Stimulated activated memory B cell treated with anti-CD40 and anti-IgM and Interleukin-4, amounts not matched to agents 10 μg/mL and 1 μg/mL and 100 μg/mL, for 72 hours (primary cell): ENCODE data around the gene PPP1R1B.

ENCODE experiments used
- ATAC-seq: fragments of 150-1000 bp; cut with Tn5 transposase; 2 replicates; pipeline ENCODE4 v1.10.0; 2021
- H3K27ac Mint-ChIP-seq: one replicate; pipeline ENCODE4 v1.8.0; 2022; ENCODE audit warnings: mild to moderate bottlenecking, mixed read lengths
- H3K27me3 Mint-ChIP-seq: one replicate; pipeline ENCODE4 v1.8.0; 2022; ENCODE audit warnings: mixed read lengths
- H3K36me3 Mint-ChIP-seq: one replicate; pipeline ENCODE4 v1.8.0; 2022; ENCODE audit warnings: mixed read lengths
- H3K4me1 Mint-ChIP-seq: one replicate; pipeline ENCODE4 v1.8.0; 2022; ENCODE audit warnings: mixed read lengths
- H3K4me3 Mint-ChIP-seq: one replicate; pipeline ENCODE4 v1.8.0; 2022; ENCODE audit warnings: mild to moderate bottlenecking, moderate library complexity, mixed read lengths
- H3K9me3 Mint-ChIP-seq: one replicate; pipeline ENCODE4 v1.8.0; 2022; ENCODE audit warnings: mixed read lengths

PPP1R1B gene

GRCh38 chr17:39643271-39643670, 16.5 kb downstream of the PPP1R1B start:
- Mint-ChIP-seq H3K9me3 (no peaks in the 10 kb centered on the region), H3K27ac (no peak overlapping the region), H3K4me3 (no peak overlapping the region), H3K4me1 (peaks cover 68% of the 10 kb centered on the region), H3K36me3 (no peaks in the 10 kb centered on the region), H3K27me3 (no peaks in the 10 kb centered on the region)
- ATAC-seq: no peak

- H3K4me1 Mint-ChIP-seq: peaks cover 35% of the 10 kb centered on the region
- no peaks in the 10 kb centered on the region for H3K9me3 Mint-ChIP-seq
Observed at GRCh38 chr17:39647256-39647655, 20.5 kb downstream of the PPP1R1B start.

GRCh38 chr17:39648616-39649366, 22.0 kb downstream of the PPP1R1B start:
- Mint-ChIP-seq H3K27me3 (no peaks in the 10 kb centered on the region), H3K27ac (no peak overlapping the region)

More at GRCh38 chr17:39647256-39647655, 20.5 kb downstream of the PPP1R1B start:
- Mint-ChIP-seq H3K27ac (no peak overlapping the region), H3K27me3 (no peaks in the 10 kb centered on the region), H3K36me3 (peaks cover 6% of the 10 kb centered on the region), H3K4me3 (no peak overlapping the region)
- no peak for ATAC-seq

GRCh38 chr17:39650121-39650579, 23.4 kb downstream of the PPP1R1B start:
- Mint-ChIP-seq H3K9me3 (no peaks in the 10 kb centered on the region), H3K27ac (no peak overlapping the region), H3K36me3 (peaks cover 7% of the 10 kb centered on the region)

More at GRCh38 chr17:39648616-39649366, 22.0 kb downstream of the PPP1R1B start:
- Mint-ChIP-seq H3K36me3 (peaks cover 6% of the 10 kb centered on the region), H3K4me3 (no peak overlapping the region), H3K4me1 (peaks cover 28% of the 10 kb centered on the region), H3K9me3 (no peaks in the 10 kb centered on the region)
- no peak for ATAC-seq

GRCh38 chr17:39651923-39652586, 25.3 kb downstream of the PPP1R1B start:
- Mint-ChIP-seq H3K9me3 (no peaks in the 10 kb centered on the region), H3K36me3 (peaks cover 19% of the 10 kb centered on the region), H3K4me1 (peaks cover 23% of the 10 kb centered on the region), H3K27me3 (no peaks in the 10 kb centered on the region), H3K27ac (peak overlapping the region; percentile 1), H3K4me3 (no peak overlapping the region)
- no peak for ATAC-seq

More at GRCh38 chr17:39650121-39650579, 23.4 kb downstream of the PPP1R1B start:
- Mint-ChIP-seq H3K27me3 (no peaks in the 10 kb centered on the region), H3K4me3 (no peak overlapping the region), H3K4me1 (peaks cover 17% of the 10 kb centered on the region)
- ATAC-seq: no peak

- H3K4me1 Mint-ChIP-seq: peaks cover 23% of the 10 kb centered on the region
- no peak overlapping the region for H3K4me3 Mint-ChIP-seq
- no peaks in the 10 kb centered on the region for H3K9me3 Mint-ChIP-seq
- H3K27ac Mint-ChIP-seq: peak overlapping the region; percentile 1
- peaks cover 20% of the 10 kb centered on the region for H3K36me3 Mint-ChIP-seq
- no peaks in the 10 kb centered on the region for H3K27me3 Mint-ChIP-seq
- ATAC-seq: no peak
Observed at GRCh38 chr17:39652587-39653315, 26.0 kb downstream of the PPP1R1B start.

GRCh38 chr17:39653316-39653661, 26.5 kb downstream of the PPP1R1B start:
- ATAC-seq: no peak
- no peak overlapping the region for H3K27ac Mint-ChIP-seq
- peaks cover 25% of the 10 kb centered on the region for H3K36me3 Mint-ChIP-seq
- H3K9me3 Mint-ChIP-seq: no peaks in the 10 kb centered on the region
- H3K4me1 Mint-ChIP-seq: peaks cover 26% of the 10 kb centered on the region
- H3K4me3 Mint-ChIP-seq: no peak overlapping the region
- H3K27me3 Mint-ChIP-seq: no peaks in the 10 kb centered on the region

- Mint-ChIP-seq H3K4me3 (no peak overlapping the region), H3K9me3 (no peaks in the 10 kb centered on the region), H3K36me3 (peaks cover 31% of the 10 kb centered on the region), H3K27ac (no peak overlapping the region), H3K4me1 (peaks cover 31% of the 10 kb centered on the region), H3K27me3 (no peaks in the 10 kb centered on the region)
- peak; percentile 54 for ATAC-seq
Observed at GRCh38 chr17:39653662-39654331, 27.0 kb downstream of the PPP1R1B start.

GRCh38 chr17:39655105-39655504, 28.4 kb downstream of the PPP1R1B start:
- Mint-ChIP-seq H3K9me3 (no peaks in the 10 kb centered on the region), H3K4me1 (peaks cover 44% of the 10 kb centered on the region), H3K27me3 (no peaks in the 10 kb centered on the region), H3K27ac (no peak overlapping the region), H3K4me3 (no peak overlapping the region), H3K36me3 (peaks cover 34% of the 10 kb centered on the region)
- ATAC-seq: no peak

GRCh38 chr17:39658346-39658745, 31.6 kb downstream of the PPP1R1B start:
- H3K27ac Mint-ChIP-seq: peak overlapping the region; percentile 70

GRCh38 chr17:39658760-39659159, 32.0 kb downstream of the PPP1R1B start:
- ATAC-seq: no peak
- Mint-ChIP-seq H3K9me3 (no peaks in the 10 kb centered on the region), H3K4me1 (peaks cover 31% of the 10 kb centered on the region)

More at GRCh38 chr17:39658346-39658745, 31.6 kb downstream of the PPP1R1B start:
- Mint-ChIP-seq H3K9me3 (no peaks in the 10 kb centered on the region), H3K4me1 (peaks cover 34% of the 10 kb centered on the region), H3K27me3 (no peaks in the 10 kb centered on the region), H3K4me3 (no peak overlapping the region), H3K36me3 (peaks cover 51% of the 10 kb centered on the region)
- ATAC-seq: no peak

GRCh38 chr17:39659279-39660010, 32.7 kb downstream of the PPP1R1B start:
- Mint-ChIP-seq H3K9me3 (no peaks in the 10 kb centered on the region), H3K36me3 (peaks cover 51% of the 10 kb centered on the region), H3K4me1 (peaks cover 28% of the 10 kb centered on the region), H3K27me3 (no peaks in the 10 kb centered on the region), H3K4me3 (no peak overlapping the region), H3K27ac (peak overlapping the region; percentile 70)
- peak; percentile 47 for ATAC-seq

More at GRCh38 chr17:39658760-39659159, 32.0 kb downstream of the PPP1R1B start:
- H3K27me3 Mint-ChIP-seq: no peaks in the 10 kb centered on the region
- H3K4me3 Mint-ChIP-seq: no peak overlapping the region
- peaks cover 51% of the 10 kb centered on the region for H3K36me3 Mint-ChIP-seq
- H3K27ac Mint-ChIP-seq: peak overlapping the region; percentile 70

GRCh38 chr17:39660011-39660360, 33.2 kb downstream of the PPP1R1B start:
- H3K9me3 Mint-ChIP-seq: no peaks in the 10 kb centered on the region

More at GRCh38 chr17:39660011-39660360, 33.2 kb downstream of the PPP1R1B start:
- peaks cover 51% of the 10 kb centered on the region for H3K36me3 Mint-ChIP-seq
- no peaks in the 10 kb centered on the region for H3K27me3 Mint-ChIP-seq
- ATAC-seq: no peak
- peaks cover 33% of the 10 kb centered on the region for H3K4me1 Mint-ChIP-seq
- H3K4me3 Mint-ChIP-seq: no peak overlapping the region
- H3K27ac Mint-ChIP-seq: peak overlapping the region; percentile 70
